Esophagus muscularis mucosa (tissue), 4 donors: ENCODE data around the gene SMIM7.

ENCODE experiments used
- EP300 ChIP-seq: sonication (generic); formaldehyde crosslinking; IDR thresholded peaks from one replicate; pipeline ENCODE4 v1.6.1; 2017; ENCODE audit warnings: antibody characterized with exemption
- POLR2A ChIP-seq: fragments of 450-650 bp; IDR thresholded peaks from one replicate; pipeline ENCODE4 v1.6.1; 2017; ENCODE audit warnings: antibody characterized with exemption, moderate library complexity, mild to moderate bottlenecking, low read depth
- TF ChIP-seq, protein P1 (sequence below), 3 experiments: fragments of 200-600 bp in 2 of 3; fragments of 450-650 bp in 1 of 3; sonication (generic) in 2 of 3; IDR thresholded peaks; one replicate each; pipeline ENCODE4 v1.5.1; 2017 to 2019; ENCODE audit warnings: antibody characterized with exemption in 3 of 3, mild to moderate bottlenecking in 2 of 3, moderate library complexity in 1 of 3

DNA sequence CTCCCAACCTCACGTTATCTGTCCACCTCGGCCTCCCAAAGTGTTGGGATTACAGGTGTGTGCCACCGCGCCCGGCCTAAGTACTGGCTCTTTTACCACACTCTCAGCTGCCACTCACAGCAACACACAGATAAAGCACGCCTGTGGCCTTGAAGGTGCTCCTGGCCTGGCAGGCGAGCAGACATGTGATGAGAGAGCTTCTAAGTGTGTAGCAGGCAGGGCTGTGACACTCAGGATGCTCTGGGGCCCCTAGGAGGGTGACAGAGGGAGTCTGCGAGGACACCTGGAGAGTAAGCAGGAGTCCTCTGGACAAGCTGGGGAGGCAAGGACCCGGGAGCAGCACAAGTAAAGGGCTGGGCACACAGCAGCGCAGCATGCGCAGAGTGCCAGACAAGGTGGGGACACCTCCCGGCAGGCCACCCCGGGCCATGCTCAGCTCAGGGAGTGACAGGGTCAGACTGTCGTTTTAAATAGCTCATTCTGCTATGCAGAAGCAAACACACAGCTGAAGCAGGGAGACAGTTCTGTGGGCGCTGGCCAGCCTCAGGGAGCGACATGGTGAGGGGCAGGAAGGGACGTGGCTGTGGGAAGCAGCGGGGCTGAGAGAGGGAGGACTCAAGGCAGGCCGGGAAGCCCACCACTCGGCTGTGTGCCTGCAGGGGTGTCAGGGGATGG is 58.4 kb downstream of the SMIM7 start:
- TF ChIP-seq, protein P1, sequence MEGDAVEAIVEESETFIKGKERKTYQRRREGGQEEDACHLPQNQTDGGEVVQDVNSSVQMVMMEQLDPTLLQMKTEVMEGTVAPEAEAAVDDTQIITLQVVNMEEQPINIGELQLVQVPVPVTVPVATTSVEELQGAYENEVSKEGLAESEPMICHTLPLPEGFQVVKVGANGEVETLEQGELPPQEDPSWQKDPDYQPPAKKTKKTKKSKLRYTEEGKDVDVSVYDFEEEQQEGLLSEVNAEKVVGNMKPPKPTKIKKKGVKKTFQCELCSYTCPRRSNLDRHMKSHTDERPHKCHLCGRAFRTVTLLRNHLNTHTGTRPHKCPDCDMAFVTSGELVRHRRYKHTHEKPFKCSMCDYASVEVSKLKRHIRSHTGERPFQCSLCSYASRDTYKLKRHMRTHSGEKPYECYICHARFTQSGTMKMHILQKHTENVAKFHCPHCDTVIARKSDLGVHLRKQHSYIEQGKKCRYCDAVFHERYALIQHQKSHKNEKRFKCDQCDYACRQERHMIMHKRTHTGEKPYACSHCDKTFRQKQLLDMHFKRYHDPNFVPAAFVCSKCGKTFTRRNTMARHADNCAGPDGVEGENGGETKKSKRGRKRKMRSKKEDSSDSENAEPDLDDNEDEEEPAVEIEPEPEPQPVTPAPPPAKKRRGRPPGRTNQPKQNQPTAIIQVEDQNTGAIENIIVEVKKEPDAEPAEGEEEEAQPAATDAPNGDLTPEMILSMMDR (IDR thresholded peaks at IDR 0.05) = no peak
- TF ChIP-seq POLR2A = no peak
- no peak for TF ChIP-seq EP300
